ENCODE data around the gene MICOS13.
A peak's percentile ranks its signal among the peaks of the same experiment; 100 is the strongest.

MICOS13 gene

DNA sequence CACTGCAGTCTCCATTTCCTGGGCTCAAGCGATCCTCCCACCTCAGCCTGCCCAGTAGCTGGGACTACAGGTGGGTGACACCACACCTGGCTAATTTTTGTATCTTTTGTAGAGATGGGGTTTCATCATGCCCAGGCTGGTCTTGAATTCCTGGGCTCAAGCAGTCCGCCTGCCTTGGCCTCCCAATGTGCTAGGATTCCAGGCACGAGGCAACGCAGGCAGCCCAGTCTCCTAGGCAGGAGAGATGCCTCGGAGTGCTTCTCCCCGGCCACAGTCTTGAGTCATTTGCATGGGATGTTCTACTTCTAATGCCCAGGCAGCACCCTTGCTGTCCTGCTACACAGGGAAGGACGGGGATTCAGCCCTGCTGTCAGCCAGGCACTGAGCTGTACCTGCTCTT is 8.7 kb downstream of the MICOS13 start:
- DNase-seq (ENCODE audit: low read depth, low spot score): no peak
- POLR2A ChIA-PET: no interaction called here
- no peak for TF ChIP-seq CTCF (IDR thresholded peaks at IDR 0.05; ENCODE audit: insufficient read depth, low read length, missing control alignments)
- H3K4me3 ChIP-seq (ENCODE audit: low read depth, low read length): no peak overlapping the region
- CTCF ChIA-PET: interaction anchor here (2.2 kb wide), 1 partner anchor 16 kb away, joined by 7 read pairs; no protein-coding TSS in a partner anchor

GRCh38 chr19:5669212-5669611 is 11.1 kb downstream of the MICOS13 start:
- no peak for DNase-seq (ENCODE audit: low read depth, low spot score)
- POLR2A ChIA-PET: no interaction called here
- TF ChIP-seq CTCF (IDR thresholded peaks at IDR 0.05; ENCODE audit: insufficient read depth, low read length, missing control alignments): no peak
- CTCF ChIA-PET: interaction anchor here (1.0 kb wide), 2 partner anchors 18 to 328 kb away, joined by 3 to 4 read pairs; partner anchors contain the start of gene PTPRS
- H3K4me3 ChIP-seq (ENCODE audit: low read depth, low read length): no peak overlapping the region

GRCh38 chr19:5667751-5668271 is 12.5 kb downstream of the MICOS13 start:
- POLR2A ChIA-PET: no interaction called here

GRCh38 chr19:5666921-5667610 is 13.2 kb downstream of the MICOS13 start:
- CTCF ChIA-PET: interaction anchor here (2.7 kb wide), 1 partner anchor 20 kb away, joined by 8 read pairs; no protein-coding TSS in a partner anchor
- H3K4me3 ChIP-seq (ENCODE audit: low read depth, low read length): no peak overlapping the region
- POLR2A ChIA-PET: no interaction called here
- DNase-seq (ENCODE audit: low read depth, low spot score): no peak
- TF ChIP-seq CTCF (IDR thresholded peaks at IDR 0.05; ENCODE audit: insufficient read depth, low read length, missing control alignments): no peak

More at GRCh38 chr19:5667751-5668271, 12.5 kb downstream of the MICOS13 start:
- no peak overlapping the region for H3K4me3 ChIP-seq (ENCODE audit: low read depth, low read length)
- CTCF ChIA-PET: no interaction called here
- TF ChIP-seq CTCF (IDR thresholded peaks at IDR 0.05; ENCODE audit: insufficient read depth, low read length, missing control alignments): no peak
- DNase-seq (ENCODE audit: low read depth, low spot score): no peak

DNA sequence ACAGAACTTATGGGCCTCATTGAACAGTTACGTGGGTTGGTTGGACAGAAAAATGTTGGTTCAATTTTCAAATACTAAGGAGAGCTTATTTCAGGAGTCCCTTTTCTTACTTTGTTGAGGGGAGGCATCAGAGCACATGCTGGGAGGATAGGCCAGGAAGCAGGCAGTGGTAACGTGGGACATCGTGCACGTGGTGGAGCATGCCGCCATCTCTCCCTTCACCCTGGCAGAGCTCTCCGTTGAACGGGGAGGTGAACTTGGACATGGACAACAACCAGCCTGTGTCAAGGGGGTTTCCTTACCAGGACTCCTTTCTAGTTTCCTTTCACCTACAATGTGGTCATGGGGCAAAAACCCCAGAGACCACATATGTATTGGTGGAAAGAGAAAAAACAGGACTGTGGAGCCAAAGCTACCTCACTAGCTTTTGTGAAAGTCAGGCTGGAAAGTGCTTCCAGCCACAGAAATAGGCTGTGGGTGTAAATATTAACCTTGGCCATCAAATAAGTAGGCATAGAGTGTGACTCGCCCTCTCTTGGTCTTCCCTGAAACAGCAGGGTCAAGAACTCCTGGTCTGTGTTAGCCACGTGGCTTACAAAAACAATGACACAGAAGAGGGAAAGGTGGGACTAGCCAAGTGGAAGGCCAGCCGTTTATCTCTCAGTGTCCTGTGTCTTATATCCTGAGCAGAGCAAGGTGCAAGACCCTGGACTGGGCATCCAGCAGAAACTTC is 14.4 kb downstream of the MICOS13 start:
- POLR2A ChIA-PET: interaction anchor here (1.1 kb wide), 1 partner anchor 44 kb away, joined by 4 read pairs; the partner anchor contains the start of genes SAFB and SAFB2
- no peak overlapping the region for H3K4me3 ChIP-seq (ENCODE audit: low read depth, low read length)
- DNase-seq (ENCODE audit: low read depth, low spot score): peak; percentile 34
- CTCF ChIA-PET: interaction anchor here (1.1 to 2.7 kb wide), 5 partner anchors 10 to 35 kb away, joined by 3 to 10 read pairs (median 5); no protein-coding TSS in a partner anchor
- TF ChIP-seq CTCF (IDR thresholded peaks at IDR 0.05; ENCODE audit: insufficient read depth, low read length, missing control alignments): peak; percentile 33

- no peak overlapping the region for H3K4me3 ChIP-seq (ENCODE audit: low read depth, low read length)
- no peak for DNase-seq (ENCODE audit: low read depth, low spot score)
- ChIA-PET POLR2A (no interaction called here), CTCF (interaction anchor here (2.1 to 2.7 kb wide), 3 partner anchors 8 to 22 kb away, joined by 5 to 10 read pairs (median 8); no protein-coding TSS in a partner anchor)
- TF ChIP-seq CTCF (IDR thresholded peaks at IDR 0.05; ENCODE audit: insufficient read depth, low read length, missing control alignments): no peak
Observed at GRCh38 chr19:5664515-5664914, 15.8 kb downstream of the MICOS13 start.
